GM12872 (cell line): Measurements from ENCODE around the gene ABCC1.

Experiments
- TF ChIP-seq, protein P1 (sequence below): IDR thresholded peaks from 3 replicates; pipeline ENCODE4 v1.5.1; 2011; ENCODE audit warnings: low read depth, mild to moderate bottlenecking, low read length, moderate library complexity; ENCODE audit not compliant: insufficient read depth

The ABCC1 gene

DNA sequence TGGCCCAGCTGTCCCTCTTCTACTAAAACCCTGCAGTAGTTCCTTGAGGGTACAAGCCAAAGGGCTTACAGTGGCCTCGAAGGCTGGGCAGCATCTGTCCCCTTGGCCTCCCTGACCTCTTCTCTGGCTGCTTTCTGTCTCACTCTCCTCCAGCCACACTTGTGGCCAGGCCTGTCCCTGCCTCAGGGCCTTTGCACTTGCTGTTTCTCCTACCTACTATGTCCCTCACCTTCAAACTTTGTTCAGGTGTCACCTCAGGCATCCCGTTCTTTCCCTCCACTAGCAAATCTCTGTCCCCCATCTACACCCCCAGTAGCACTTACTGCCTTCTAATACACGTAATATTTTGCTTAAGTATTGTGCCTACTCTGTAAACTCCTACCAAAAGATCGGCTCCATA, 6.0 kb downstream of the ABCC1 start:
- TF ChIP-seq, protein P1, sequence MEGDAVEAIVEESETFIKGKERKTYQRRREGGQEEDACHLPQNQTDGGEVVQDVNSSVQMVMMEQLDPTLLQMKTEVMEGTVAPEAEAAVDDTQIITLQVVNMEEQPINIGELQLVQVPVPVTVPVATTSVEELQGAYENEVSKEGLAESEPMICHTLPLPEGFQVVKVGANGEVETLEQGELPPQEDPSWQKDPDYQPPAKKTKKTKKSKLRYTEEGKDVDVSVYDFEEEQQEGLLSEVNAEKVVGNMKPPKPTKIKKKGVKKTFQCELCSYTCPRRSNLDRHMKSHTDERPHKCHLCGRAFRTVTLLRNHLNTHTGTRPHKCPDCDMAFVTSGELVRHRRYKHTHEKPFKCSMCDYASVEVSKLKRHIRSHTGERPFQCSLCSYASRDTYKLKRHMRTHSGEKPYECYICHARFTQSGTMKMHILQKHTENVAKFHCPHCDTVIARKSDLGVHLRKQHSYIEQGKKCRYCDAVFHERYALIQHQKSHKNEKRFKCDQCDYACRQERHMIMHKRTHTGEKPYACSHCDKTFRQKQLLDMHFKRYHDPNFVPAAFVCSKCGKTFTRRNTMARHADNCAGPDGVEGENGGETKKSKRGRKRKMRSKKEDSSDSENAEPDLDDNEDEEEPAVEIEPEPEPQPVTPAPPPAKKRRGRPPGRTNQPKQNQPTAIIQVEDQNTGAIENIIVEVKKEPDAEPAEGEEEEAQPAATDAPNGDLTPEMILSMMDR: no peak

DNA sequence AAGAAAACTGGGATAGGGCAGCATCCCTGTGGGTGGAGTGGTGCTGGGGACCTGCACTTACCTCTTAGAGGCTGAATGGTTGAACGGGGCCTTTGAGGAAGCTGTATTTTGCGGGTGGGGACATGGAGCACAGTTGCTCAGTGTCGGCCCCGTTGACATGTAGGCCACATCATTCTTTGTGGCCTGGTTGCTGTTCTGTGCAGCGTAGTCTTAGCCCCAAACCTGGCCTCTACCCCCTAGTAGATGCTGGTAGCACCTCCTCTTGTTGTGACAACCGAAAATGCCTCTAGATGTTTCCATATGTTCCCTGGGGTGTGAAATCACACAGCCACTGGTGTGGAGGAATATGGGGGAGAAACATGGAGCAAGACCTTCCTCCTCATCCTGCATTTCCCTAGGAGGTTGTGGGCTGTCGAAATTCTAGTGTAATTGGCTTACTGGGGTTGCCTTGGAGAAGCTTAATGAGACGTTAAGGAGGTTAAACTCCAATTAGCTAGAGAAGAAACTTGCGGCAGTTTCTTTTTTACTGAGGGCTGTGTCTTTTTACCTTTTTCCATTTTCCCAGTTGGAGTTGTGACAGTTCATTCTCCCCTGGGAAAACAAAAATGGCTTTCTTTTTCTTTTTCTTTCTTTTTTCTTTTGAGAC, 9.4 kb downstream of the ABCC1 start:
- TF ChIP-seq, protein P1: no peak

GRCh38 chr16:15960124-15960971, 10.9 kb downstream of the ABCC1 start:
- TF ChIP-seq, protein P1: no peak

GRCh38 chr16:15961060-15961511, 11.7 kb downstream of the ABCC1 start:
- TF ChIP-seq, protein P1: no peak

DNA sequence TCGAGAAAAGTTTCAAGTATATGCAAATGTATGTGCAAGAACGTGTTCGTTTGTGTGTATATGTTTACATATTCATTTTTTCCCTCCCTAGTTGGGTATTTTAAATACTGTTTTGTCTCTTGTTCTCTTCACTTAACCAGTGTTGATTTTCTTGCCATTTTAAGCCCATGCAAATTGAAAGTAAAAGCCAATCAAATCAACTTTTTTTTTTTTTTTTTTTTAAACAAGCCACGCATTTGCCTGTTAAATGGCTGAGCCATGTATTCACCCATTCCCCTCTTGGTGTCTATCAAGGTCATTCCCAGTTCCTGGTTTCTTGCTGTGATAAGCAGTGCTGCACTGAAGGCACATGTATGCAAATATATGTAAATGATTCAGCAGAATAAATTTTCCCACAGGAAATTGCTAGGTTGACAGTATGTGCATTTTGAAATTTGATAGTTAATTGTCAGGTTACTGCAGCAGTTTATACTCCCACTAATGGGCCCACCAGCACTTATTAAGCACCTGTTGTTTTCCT, 12.2 kb downstream of the ABCC1 start:
- TF ChIP-seq, protein P1: no peak

- TF ChIP-seq, protein P1: no peak
Observed at GRCh38 chr16:15963307-15963910, 14.0 kb downstream of the ABCC1 start.

- TF ChIP-seq, protein P1: no peak
Observed at GRCh38 chr16:15966420-15966819, 17.0 kb downstream of the ABCC1 start.
